Sigmoid colon (tissue), 4 donors: ENCODE results near the gene ZFAND3.

Source experiments
- EP300 ChIP-seq, 4 donors: sonication (generic); formaldehyde crosslinking; IDR thresholded peaks; one replicate each; pipeline ENCODE4 v1.6.1; 2017; ENCODE audit warnings: antibody characterized with exemption in 4 of 4
- POLR2A ChIP-seq, 2 donors: fragments of 450-650 bp; IDR thresholded peaks; one replicate each; pipeline ENCODE4 v1.6.1; 2016; ENCODE audit warnings: antibody characterized with exemption in 2 of 2, mild to moderate bottlenecking in 2 of 2, moderate library complexity in 2 of 2
- TF ChIP-seq, protein P1 (sequence below), 4 experiments: fragments of 450-650 bp in 3 of 4; fragments of 200-600 bp in 1 of 4; IDR thresholded peaks; one replicate each; pipeline ENCODE4 v1.5.1; 2016 to 2019; ENCODE audit warnings: antibody characterized with exemption in 4 of 4, mild to moderate bottlenecking in 3 of 4, moderate library complexity in 2 of 4

- TF ChIP-seq, protein P1, sequence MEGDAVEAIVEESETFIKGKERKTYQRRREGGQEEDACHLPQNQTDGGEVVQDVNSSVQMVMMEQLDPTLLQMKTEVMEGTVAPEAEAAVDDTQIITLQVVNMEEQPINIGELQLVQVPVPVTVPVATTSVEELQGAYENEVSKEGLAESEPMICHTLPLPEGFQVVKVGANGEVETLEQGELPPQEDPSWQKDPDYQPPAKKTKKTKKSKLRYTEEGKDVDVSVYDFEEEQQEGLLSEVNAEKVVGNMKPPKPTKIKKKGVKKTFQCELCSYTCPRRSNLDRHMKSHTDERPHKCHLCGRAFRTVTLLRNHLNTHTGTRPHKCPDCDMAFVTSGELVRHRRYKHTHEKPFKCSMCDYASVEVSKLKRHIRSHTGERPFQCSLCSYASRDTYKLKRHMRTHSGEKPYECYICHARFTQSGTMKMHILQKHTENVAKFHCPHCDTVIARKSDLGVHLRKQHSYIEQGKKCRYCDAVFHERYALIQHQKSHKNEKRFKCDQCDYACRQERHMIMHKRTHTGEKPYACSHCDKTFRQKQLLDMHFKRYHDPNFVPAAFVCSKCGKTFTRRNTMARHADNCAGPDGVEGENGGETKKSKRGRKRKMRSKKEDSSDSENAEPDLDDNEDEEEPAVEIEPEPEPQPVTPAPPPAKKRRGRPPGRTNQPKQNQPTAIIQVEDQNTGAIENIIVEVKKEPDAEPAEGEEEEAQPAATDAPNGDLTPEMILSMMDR (IDR thresholded peaks at IDR 0.05) = no peak
- TF ChIP-seq EP300 (IDR thresholded peaks at IDR 0.05) (no peak), POLR2A (IDR thresholded peaks at IDR 0.05) (no peak)
These were observed 95.9 kb downstream of the ZFAND3 start for GRCh38 chr6:37915463-37915862.
